Left lung (tissue), 10 donors: ENCODE data around the gene ANKRD1. TPM values are rescaled to one million over a fixed set of nuclear protein-coding genes. Genes with fewer than 3 reads are reported as not detected.
"Not testable (repeated sequence)": the region's sequence is repeated elsewhere in the genome, so short reads cannot be mapped to it uniquely, and the experiment has no call there.

Experiments
- ATAC-seq: fragments of 200-7000 bp; cut with Tn5 transposase; one replicate; pipeline ENCODE4 v1.9.1; 2020; ENCODE audit warnings: moderate library complexity
- DNase-seq, 4 donors: peaks; one replicate each; pipeline ENCODE4 v3.0.0-alpha.2; 2013 to 2020
- H3K27ac ChIP-seq, 2 donors: fragments of 200-600 bp; sonication (generic) in 1 of 2; one replicate each; pipeline versions ENCODE4 v1.5.0 to v1.8.0; 2020 to 2021
- H3K27me3 ChIP-seq, 2 donors: fragments of 200-600 bp; sonication (generic) in 1 of 2; one replicate each; pipeline versions ENCODE4 v1.5.0 to v1.8.0; 2020 to 2021
- H3K36me3 ChIP-seq, 2 donors: fragments of 200-600 bp; sonication (generic) in 1 of 2; one replicate each; pipeline versions ENCODE4 v1.5.0 to v1.8.0; 2020 to 2021
- H3K4me1 ChIP-seq, 2 donors: fragments of 200-600 bp; one replicate each; pipeline ENCODE4 v1.8.0; 2021
- H3K4me3 ChIP-seq, 2 donors: fragments of 200-600 bp; sonication (generic) in 1 of 2; one replicate each; pipeline versions ENCODE4 v1.5.0 to v1.8.0; 2020 to 2021; ENCODE audit warnings: mild to moderate bottlenecking in 1 of 2
- H3K9me3 ChIP-seq, 2 donors: fragments of 200-600 bp; sonication (generic) in 1 of 2; one replicate each; pipeline versions ENCODE4 v1.5.0 to v1.8.0; 2020 to 2021
- intact Hi-C, 2 donors: fragments of 100-400 bp; cut with DNase I; formaldehyde crosslinking; loops; one replicate each; pipeline versions ENCODE4 v1.11.2 to v1.14.2; 2022
- polyA plus RNA-seq, 6 donors: library from polyadenylated mRNA; unstranded; fragments of 120-200 nt; gene quantifications; one replicate each; pipeline ENCODE4 v1.2.1, GENCODE V29; 2013; ENCODE audit not compliant: insufficient read length in 6 of 6
- total RNA-seq, 2 donors: library from RNA; stranded (reverse); fragmentation: NEBNext Ultra II Directional; extraction: Animal tissue kit (Norgen Biotek cat#: 25700); gene quantifications; one replicate each; pipeline ENCODE4 v1.2.1, GENCODE V29; 2021
- TF ChIP-seq, protein P1 (sequence below), 2 donors: fragments of 200-600 bp; sonication (generic) in 1 of 2; IDR thresholded peaks; one replicate each; pipeline versions ENCODE4 v1.5.0 to v1.8.0; 2021; ENCODE audit warnings: antibody characterized with exemption in 2 of 2
- donor health status: DM: no; HTN: yes; CAD: no.
- donor health status: DM: no; HTN: no; CAD: no.

Gene ANKRD1
- total and polyA plus RNA-seq, 8 donors = 0.07 to 165 (median 0.17) TPM; not detected in 2

DNA sequence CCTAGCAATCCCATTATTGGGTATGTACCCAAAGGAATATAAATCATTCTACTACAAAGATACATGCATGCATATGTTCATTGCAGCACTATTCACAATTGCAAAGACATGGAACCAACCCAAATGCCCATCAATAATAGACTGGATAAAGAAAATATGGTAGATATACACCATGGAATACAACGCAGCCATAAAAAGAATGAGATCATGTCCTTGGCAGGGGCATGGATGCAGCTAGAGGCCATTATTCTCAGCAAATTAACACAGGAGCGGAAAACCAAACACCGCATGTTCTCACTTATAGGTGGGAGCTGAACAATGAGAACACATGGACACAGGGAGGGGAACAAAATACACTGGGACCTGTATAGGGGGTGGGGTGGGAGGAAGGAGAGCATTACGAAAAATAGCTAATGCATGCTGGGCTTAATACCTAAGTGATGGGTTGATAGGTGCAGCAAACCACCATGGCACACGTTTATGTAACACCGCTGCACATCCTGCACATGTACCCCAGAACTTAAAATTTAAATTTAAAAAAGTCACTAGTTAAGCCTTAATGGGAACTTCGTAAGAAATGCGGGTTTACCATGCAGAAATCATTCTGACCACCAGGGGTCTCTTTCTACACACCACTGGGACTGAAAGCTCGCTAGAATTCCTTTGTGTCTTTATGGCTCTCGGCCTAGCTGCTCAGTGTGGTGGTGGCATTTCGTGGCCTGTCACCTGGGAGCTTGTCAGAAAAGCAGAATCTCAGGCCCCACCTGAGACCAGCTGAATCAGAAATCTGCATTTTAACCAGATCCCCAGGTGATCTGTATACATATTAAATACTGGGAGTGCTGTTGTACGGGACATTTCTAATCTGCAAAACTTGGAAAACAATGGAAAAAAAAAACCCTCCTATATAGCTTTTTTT is 9.5 kb downstream of the ANKRD1 start:
- H3K9me3 ChIP-seq = no peaks in the 10 kb centered on the region
- H3K4me3 ChIP-seq = no peak overlapping the region
- no peaks in the 10 kb centered on the region for H3K36me3 ChIP-seq
- DNase-seq (peak in 2 of 4 donors; percentile 74 to 82), ATAC-seq (peak; percentile 99)
- H3K4me1 ChIP-seq = peaks cover 0 to 8% of the 10 kb centered on the region in 2 donors
- H3K27ac ChIP-seq = no peak overlapping the region
- H3K27me3 ChIP-seq = no peaks in the 10 kb centered on the region
- TF ChIP-seq, protein P1, sequence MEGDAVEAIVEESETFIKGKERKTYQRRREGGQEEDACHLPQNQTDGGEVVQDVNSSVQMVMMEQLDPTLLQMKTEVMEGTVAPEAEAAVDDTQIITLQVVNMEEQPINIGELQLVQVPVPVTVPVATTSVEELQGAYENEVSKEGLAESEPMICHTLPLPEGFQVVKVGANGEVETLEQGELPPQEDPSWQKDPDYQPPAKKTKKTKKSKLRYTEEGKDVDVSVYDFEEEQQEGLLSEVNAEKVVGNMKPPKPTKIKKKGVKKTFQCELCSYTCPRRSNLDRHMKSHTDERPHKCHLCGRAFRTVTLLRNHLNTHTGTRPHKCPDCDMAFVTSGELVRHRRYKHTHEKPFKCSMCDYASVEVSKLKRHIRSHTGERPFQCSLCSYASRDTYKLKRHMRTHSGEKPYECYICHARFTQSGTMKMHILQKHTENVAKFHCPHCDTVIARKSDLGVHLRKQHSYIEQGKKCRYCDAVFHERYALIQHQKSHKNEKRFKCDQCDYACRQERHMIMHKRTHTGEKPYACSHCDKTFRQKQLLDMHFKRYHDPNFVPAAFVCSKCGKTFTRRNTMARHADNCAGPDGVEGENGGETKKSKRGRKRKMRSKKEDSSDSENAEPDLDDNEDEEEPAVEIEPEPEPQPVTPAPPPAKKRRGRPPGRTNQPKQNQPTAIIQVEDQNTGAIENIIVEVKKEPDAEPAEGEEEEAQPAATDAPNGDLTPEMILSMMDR (IDR thresholded peaks at IDR 0.05) = peak; percentile 68 to 80
- intact Hi-C loops = loop anchor here in 1 of 2 donors (5.0 kb wide), 1 partner anchor 341 kb away; no protein-coding TSS in a partner anchor

DNA sequence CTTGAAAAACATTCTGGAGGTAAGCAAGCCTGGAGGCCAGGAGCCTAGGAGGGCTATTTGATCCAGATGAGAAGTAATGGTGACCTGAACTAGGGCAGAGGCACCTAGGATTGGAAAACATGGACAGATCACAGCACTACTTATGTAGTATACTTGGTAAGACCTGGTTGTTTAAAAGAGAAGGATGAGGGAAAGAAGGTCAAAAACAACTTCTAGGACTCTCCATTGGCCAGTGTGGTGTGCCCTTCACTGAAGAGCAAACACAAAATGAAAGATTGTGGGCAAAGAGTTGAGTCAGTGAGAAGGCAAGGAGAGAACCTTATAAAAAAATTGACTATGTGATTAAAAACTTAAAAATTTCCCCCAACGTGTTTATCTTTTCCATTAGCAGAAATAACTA is 14.3 kb downstream of the ANKRD1 start:
- Histone ChIP-seq H3K27ac (no peak overlapping the region), H3K36me3 (peaks cover 0 to 18% of the 10 kb centered on the region in 2 donors), H3K4me3 (no peak overlapping the region), H3K9me3 (no peaks in the 10 kb centered on the region), H3K27me3 (no peaks in the 10 kb centered on the region), H3K4me1 (peaks cover 0 to 2% of the 10 kb centered on the region in 2 donors)
- TF ChIP-seq, protein P1 (IDR thresholded peaks at IDR 0.05) = no peak
- no peak for ATAC-seq
- DNase-seq = no peak
- intact Hi-C loops = loop anchor here in 1 of 2 donors (10.0 kb wide), 1 partner anchor 348 kb away; no protein-coding TSS in a partner anchor

DNA sequence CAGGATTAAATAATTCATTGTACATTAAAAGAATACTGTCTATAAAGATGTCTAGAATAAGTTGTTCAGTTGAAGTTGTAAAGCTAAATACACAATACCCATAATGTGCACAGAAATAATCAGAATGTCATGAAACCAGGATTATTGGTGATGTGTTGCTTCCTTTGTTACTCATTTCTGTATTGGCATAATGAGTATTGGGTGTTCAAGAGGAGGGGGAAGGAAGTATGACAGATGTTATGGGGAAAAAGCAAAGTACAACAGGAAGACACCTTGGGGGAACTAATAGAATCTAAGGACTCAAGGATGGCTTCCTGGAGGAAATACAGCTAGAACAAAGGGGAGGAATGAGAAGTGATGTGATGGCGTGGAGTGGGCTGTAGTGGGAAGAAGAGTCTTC is 15.0 kb downstream of the ANKRD1 start:
- H3K27ac ChIP-seq = no peak overlapping the region
- no peaks in the 10 kb centered on the region for H3K4me1 ChIP-seq
- DNase-seq (no peak), ATAC-seq (no peak)
- H3K4me3 ChIP-seq = no peak overlapping the region
- H3K27me3 ChIP-seq = no peaks in the 10 kb centered on the region
- intact Hi-C loops = loop anchor here in 1 of 2 donors (10.0 kb wide), 1 partner anchor 349 kb away; no protein-coding TSS in a partner anchor
- H3K9me3 ChIP-seq = no peaks in the 10 kb centered on the region
- H3K36me3 ChIP-seq = peaks cover 0 to 25% of the 10 kb centered on the region in 2 donors
- TF ChIP-seq, protein P1 (IDR thresholded peaks at IDR 0.05) = no peak

DNA sequence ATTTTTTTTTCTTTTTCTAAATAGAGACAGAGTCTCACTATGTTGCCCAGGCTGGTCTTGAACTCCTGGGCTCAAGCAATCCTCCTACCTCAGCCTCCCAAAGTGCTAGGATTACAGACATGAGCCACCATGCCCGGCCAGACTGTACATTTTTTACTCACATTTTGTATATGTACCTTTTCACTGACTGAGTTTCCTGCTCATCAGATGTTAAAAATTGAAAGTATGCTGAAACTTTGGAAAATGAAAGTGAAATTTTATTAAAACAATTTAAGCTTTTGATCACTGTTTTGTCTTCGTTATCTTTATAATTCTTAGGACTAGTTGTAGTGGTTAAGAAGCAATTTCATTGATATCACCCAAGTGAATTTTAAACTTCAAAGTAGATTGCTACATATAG is 24.0 kb downstream of the ANKRD1 start:
- DNase-seq, intact Hi-C loops, H3K4me3 ChIP-seq, H3K9me3 ChIP-seq, H3K27me3 ChIP-seq, H3K4me1 ChIP-seq, ATAC-seq, H3K27ac ChIP-seq: not testable (repeated sequence)
- H3K36me3 ChIP-seq = peaks cover 0 to 66% of the 10 kb centered on the region in 2 donors

DNA sequence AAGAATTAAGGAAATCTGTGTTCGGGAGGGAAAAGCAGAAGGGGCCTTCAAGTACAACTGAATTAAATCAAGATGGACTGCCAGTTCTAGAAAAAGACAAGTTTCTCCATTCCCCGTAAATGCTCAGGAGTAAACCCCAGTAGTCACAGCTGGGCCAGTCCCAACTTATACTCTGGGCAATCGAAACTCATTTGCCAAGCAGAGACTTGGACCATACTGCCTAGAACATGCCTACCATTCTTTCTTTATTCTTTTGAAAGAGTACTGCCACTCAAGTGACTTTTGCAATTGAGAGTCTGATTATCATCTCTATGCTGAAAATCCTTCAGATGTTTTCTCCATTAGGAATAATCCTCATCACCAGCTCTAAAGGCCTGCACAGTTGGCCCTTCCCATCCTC is 27.7 kb downstream of the ANKRD1 start:
- Histone ChIP-seq H3K4me3 (no peak overlapping the region), H3K36me3 (peaks cover 0 to 67% of the 10 kb centered on the region in 2 donors), H3K27me3 (no peaks in the 10 kb centered on the region), H3K4me1 (no peaks in the 10 kb centered on the region), H3K9me3 (no peaks in the 10 kb centered on the region), H3K27ac (no peak overlapping the region)
- TF ChIP-seq, protein P1 (IDR thresholded peaks at IDR 0.05) = no peak
- intact Hi-C loops = no loop called here
- DNase-seq (no peak), ATAC-seq (no peak)
